ENCODE measurements around the gene CLEC1B.

GRCh38 chr12:10021342-10021741, 22.4 kb upstream of the CLEC1B start:
- TF ChIP-seq GATA2 (IDR thresholded peaks at IDR 0.05; ENCODE audit: low read depth, low read length) (no peak), GATA3 (IDR thresholded peaks at IDR 0.05; ENCODE audit: low read depth, low read length) (no peak)

All from SH-SY5Y (cell line).